ENCODE measurements around the gene SBF2. TPM values are rescaled to one million over a fixed set of nuclear protein-coding genes. Genes with fewer than 3 reads are reported as not detected.

Gene SBF2
- total and polyA plus RNA-seq, 4 donors, result 50.3 to 74.2 (median 61.3) TPM

GRCh38 chr11:9971894-9972293 lies 322.1 kb downstream of the SBF2 start:
- Histone ChIP-seq H3K36me3 (ENCODE audit: control insufficient read depth, insufficient read depth, low read length) (peaks cover 6% of the 10 kb centered on the region), H3K27me3 (ENCODE audit: control insufficient read depth, insufficient read depth, low read length) (no peaks in the 10 kb centered on the region), H3K4me3 (ENCODE audit: low read depth, low read length) (no peak overlapping the region), H3K4me1 (ENCODE audit: control insufficient read depth, insufficient read depth, low read length) (no peaks in the 10 kb centered on the region), H3K9me3 (ENCODE audit: control insufficient read depth, insufficient read depth, low read length) (no peaks in the 10 kb centered on the region), H3K27ac (ENCODE audit: low read depth, low read length) (no peak overlapping the region)
- no peak for DNase-seq (ENCODE audit: low read depth in 4 of 6, low spot score in 6 of 6)
- WGBS (ENCODE audit: insufficient coverage), result no CpG with 5 or more reads among the region's 3 CpGs

- H3K4me3 ChIP-seq (ENCODE audit: low read depth, low read length), result no peak overlapping the region
- H3K27ac ChIP-seq (ENCODE audit: low read depth, low read length), result no peak overlapping the region
- no peaks in the 10 kb centered on the region for H3K4me1 ChIP-seq (ENCODE audit: control insufficient read depth, insufficient read depth, low read length)
- peaks cover 7% of the 10 kb centered on the region for H3K36me3 ChIP-seq (ENCODE audit: control insufficient read depth, insufficient read depth, low read length)
- no peaks in the 10 kb centered on the region for H3K9me3 ChIP-seq (ENCODE audit: control insufficient read depth, insufficient read depth, low read length)
- WGBS (ENCODE audit: insufficient coverage), result 94% methylated on average over 2 of the region's 2 CpGs
- no peaks in the 10 kb centered on the region for H3K27me3 ChIP-seq (ENCODE audit: control insufficient read depth, insufficient read depth, low read length)
- no peak for DNase-seq (ENCODE audit: low read depth in 4 of 6, low spot score in 6 of 6)
These were observed 325.0 kb downstream of the SBF2 start for GRCh38 chr11:9969068-9969467.

- Histone ChIP-seq H3K4me1 (ENCODE audit: control insufficient read depth, insufficient read depth, low read length) (no peaks in the 10 kb centered on the region), H3K4me3 (ENCODE audit: low read depth, low read length) (no peak overlapping the region), H3K9me3 (ENCODE audit: control insufficient read depth, insufficient read depth, low read length) (no peaks in the 10 kb centered on the region), H3K27ac (ENCODE audit: low read depth, low read length) (no peak overlapping the region), H3K27me3 (ENCODE audit: control insufficient read depth, insufficient read depth, low read length) (no peaks in the 10 kb centered on the region), H3K36me3 (ENCODE audit: control insufficient read depth, insufficient read depth, low read length) (peaks cover 20% of the 10 kb centered on the region)
- no peak for DNase-seq (ENCODE audit: low read depth in 4 of 6, low spot score in 6 of 6)
These were observed 331.3 kb downstream of the SBF2 start for GRCh38 chr11:9962722-9963121.

- H3K36me3 ChIP-seq (ENCODE audit: control insufficient read depth, insufficient read depth, low read length), result peaks cover 11% of the 10 kb centered on the region
- H3K4me3 ChIP-seq (ENCODE audit: low read depth, low read length), result no peak overlapping the region
- WGBS (ENCODE audit: insufficient coverage), result 75% methylated on average over 2 of the region's 4 CpGs
- H3K4me1 ChIP-seq (ENCODE audit: control insufficient read depth, insufficient read depth, low read length), result no peaks in the 10 kb centered on the region
- DNase-seq (ENCODE audit: low read depth in 4 of 6, low spot score in 6 of 6), result no peak
- H3K9me3 ChIP-seq (ENCODE audit: control insufficient read depth, insufficient read depth, low read length), result no peaks in the 10 kb centered on the region
- no peaks in the 10 kb centered on the region for H3K27me3 ChIP-seq (ENCODE audit: control insufficient read depth, insufficient read depth, low read length)
- no peak overlapping the region for H3K27ac ChIP-seq (ENCODE audit: low read depth, low read length)
These were observed 336.9 kb downstream of the SBF2 start for GRCh38 chr11:9957072-9957471.

- WGBS (ENCODE audit: insufficient coverage), result no CpG with 5 or more reads among the region's 2 CpGs
- no peaks in the 10 kb centered on the region for H3K4me1 ChIP-seq (ENCODE audit: control insufficient read depth, insufficient read depth, low read length)
These were observed 337.5 kb downstream of the SBF2 start for GRCh38 chr11:9956483-9956882.

GRCh38 chr11:9955391-9955790 lies 338.6 kb downstream of the SBF2 start:
- H3K4me3 ChIP-seq (ENCODE audit: low read depth, low read length), result no peak overlapping the region
- WGBS (ENCODE audit: insufficient coverage), result no CpG with 5 or more reads among the region's 1 CpG
- peaks cover 11% of the 10 kb centered on the region for H3K36me3 ChIP-seq (ENCODE audit: control insufficient read depth, insufficient read depth, low read length)
- no peaks in the 10 kb centered on the region for H3K4me1 ChIP-seq (ENCODE audit: control insufficient read depth, insufficient read depth, low read length)
- no peak overlapping the region for H3K27ac ChIP-seq (ENCODE audit: low read depth, low read length)
- no peak for DNase-seq (ENCODE audit: low read depth in 4 of 6, low spot score in 6 of 6)
- no peaks in the 10 kb centered on the region for H3K27me3 ChIP-seq (ENCODE audit: control insufficient read depth, insufficient read depth, low read length)
- no peaks in the 10 kb centered on the region for H3K9me3 ChIP-seq (ENCODE audit: control insufficient read depth, insufficient read depth, low read length)

More at GRCh38 chr11:9956483-9956882, 337.5 kb downstream of the SBF2 start:
- H3K9me3 ChIP-seq (ENCODE audit: control insufficient read depth, insufficient read depth, low read length), result no peaks in the 10 kb centered on the region
- no peak overlapping the region for H3K27ac ChIP-seq (ENCODE audit: low read depth, low read length)
- H3K27me3 ChIP-seq (ENCODE audit: control insufficient read depth, insufficient read depth, low read length), result no peaks in the 10 kb centered on the region
- no peak for DNase-seq (ENCODE audit: low read depth in 4 of 6, low spot score in 6 of 6)
- peaks cover 11% of the 10 kb centered on the region for H3K36me3 ChIP-seq (ENCODE audit: control insufficient read depth, insufficient read depth, low read length)
- H3K4me3 ChIP-seq (ENCODE audit: low read depth, low read length), result no peak overlapping the region

GRCh38 chr11:9953994-9954626 lies 339.9 kb downstream of the SBF2 start:
- Histone ChIP-seq H3K4me1 (ENCODE audit: control insufficient read depth, insufficient read depth, low read length) (no peaks in the 10 kb centered on the region), H3K9me3 (ENCODE audit: control insufficient read depth, insufficient read depth, low read length) (no peaks in the 10 kb centered on the region), H3K36me3 (ENCODE audit: control insufficient read depth, insufficient read depth, low read length) (peaks cover 4% of the 10 kb centered on the region), H3K27me3 (ENCODE audit: control insufficient read depth, insufficient read depth, low read length) (no peaks in the 10 kb centered on the region), H3K27ac (ENCODE audit: low read depth, low read length) (no peak overlapping the region), H3K4me3 (ENCODE audit: low read depth, low read length) (no peak overlapping the region)
- DNase-seq (ENCODE audit: low read depth in 4 of 6, low spot score in 6 of 6), result no peak
- no CpG with 5 or more reads among the region's 3 CpGs for WGBS (ENCODE audit: insufficient coverage)

GRCh38 chr11:9952511-9953196 lies 341.4 kb downstream of the SBF2 start:
- Histone ChIP-seq H3K36me3 (ENCODE audit: control insufficient read depth, insufficient read depth, low read length) (no peaks in the 10 kb centered on the region), H3K27ac (ENCODE audit: low read depth, low read length) (no peak overlapping the region), H3K4me3 (ENCODE audit: low read depth, low read length) (no peak overlapping the region), H3K4me1 (ENCODE audit: control insufficient read depth, insufficient read depth, low read length) (no peaks in the 10 kb centered on the region), H3K9me3 (ENCODE audit: control insufficient read depth, insufficient read depth, low read length) (no peaks in the 10 kb centered on the region), H3K27me3 (ENCODE audit: control insufficient read depth, insufficient read depth, low read length) (no peaks in the 10 kb centered on the region)
- no CpG with 5 or more reads among the region's 3 CpGs for WGBS (ENCODE audit: insufficient coverage)
- DNase-seq (ENCODE audit: low read depth in 4 of 6, low spot score in 6 of 6), result no peak

- Histone ChIP-seq H3K4me1 (ENCODE audit: control insufficient read depth, insufficient read depth, low read length) (no peaks in the 10 kb centered on the region), H3K9me3 (ENCODE audit: control insufficient read depth, insufficient read depth, low read length) (no peaks in the 10 kb centered on the region), H3K27me3 (ENCODE audit: control insufficient read depth, insufficient read depth, low read length) (no peaks in the 10 kb centered on the region), H3K27ac (ENCODE audit: low read depth, low read length) (no peak overlapping the region), H3K36me3 (ENCODE audit: control insufficient read depth, insufficient read depth, low read length) (no peaks in the 10 kb centered on the region), H3K4me3 (ENCODE audit: low read depth, low read length) (no peak overlapping the region)
- peak in 3 of 6 donors; percentile 20 to 64 (median 50) for DNase-seq (ENCODE audit: low read depth in 4 of 6, low spot score in 6 of 6)
- 33% methylated on average over 1 of the region's 1 CpG for WGBS (ENCODE audit: insufficient coverage)
These were observed 342.2 kb downstream of the SBF2 start for GRCh38 chr11:9951807-9952206.

- DNase-seq (ENCODE audit: low read depth in 4 of 6, low spot score in 6 of 6), result no peak
- H3K4me1 ChIP-seq (ENCODE audit: control insufficient read depth, insufficient read depth, low read length), result no peaks in the 10 kb centered on the region
- no peaks in the 10 kb centered on the region for H3K36me3 ChIP-seq (ENCODE audit: control insufficient read depth, insufficient read depth, low read length)
- H3K27me3 ChIP-seq (ENCODE audit: control insufficient read depth, insufficient read depth, low read length), result no peaks in the 10 kb centered on the region
- H3K27ac ChIP-seq (ENCODE audit: low read depth, low read length), result no peak overlapping the region
- H3K9me3 ChIP-seq (ENCODE audit: control insufficient read depth, insufficient read depth, low read length), result no peaks in the 10 kb centered on the region
- no CpG with 5 or more reads among the region's 3 CpGs for WGBS (ENCODE audit: insufficient coverage)
- no peak overlapping the region for H3K4me3 ChIP-seq (ENCODE audit: low read depth, low read length)
These were observed 343.6 kb downstream of the SBF2 start for GRCh38 chr11:9950462-9950861.

All from spinal cord (tissue), 10 donors.